Peyer's patch (tissue), 4 donors: ENCODE measurements around the gene ECPAS.

ENCODE experiments used
- CTCF ChIP-seq, 6 experiments: fragments of 450-650 bp in 4 of 6; fragments of 200-600 bp in 2 of 6; sonication (generic) in 1 of 6; IDR thresholded peaks; one replicate each; pipeline ENCODE4 v1.5.1; 2017 to 2019; ENCODE audit warnings: antibody characterized with exemption in 6 of 6, mild to moderate bottlenecking in 3 of 6, moderate library complexity in 1 of 6
- POLR2A ChIP-seq, 2 donors: fragments of 450-650 bp; IDR thresholded peaks; one replicate each; pipeline ENCODE4 v1.5.1; 2017; ENCODE audit warnings: antibody characterized with exemption in 2 of 2, mild to moderate bottlenecking in 2 of 2, moderate library complexity in 2 of 2

DNA sequence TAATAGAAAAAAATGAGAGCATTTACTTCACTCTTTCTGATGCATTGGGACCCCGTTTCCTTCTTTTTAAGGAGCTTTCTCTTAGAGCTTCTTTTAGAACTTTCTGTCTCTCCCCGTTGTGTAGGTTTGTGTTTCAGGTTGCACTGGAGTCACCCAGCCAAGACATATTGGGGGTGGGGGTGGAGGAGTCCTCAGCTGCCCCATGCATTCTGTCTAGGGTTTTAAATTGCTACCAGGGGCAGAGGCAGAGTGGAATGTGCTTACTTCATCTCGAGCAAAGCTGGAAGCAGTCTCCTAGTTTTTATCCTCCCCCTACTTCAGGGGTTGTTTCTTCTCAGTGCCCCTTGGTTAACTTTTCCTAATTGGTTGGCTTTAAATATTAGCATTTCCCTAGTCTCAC is 163.6 kb downstream of the ECPAS start:
- TF ChIP-seq CTCF (IDR thresholded peaks at IDR 0.05) = no peak
- TF ChIP-seq POLR2A (IDR thresholded peaks at IDR 0.05) = no peak
